Measurements from ENCODE around the gene IFNG.

The IFNG gene

GRCh38 chr12:68163560-68164081 lies 4.1 kb upstream of the IFNG start:
- no peak for DNase-seq

GRCh38 chr12:68162374-68162773 lies 2.8 kb upstream of the IFNG start:
- no peak for DNase-seq

GRCh38 chr12:68158432-68158831 lies 1.1 kb downstream of the IFNG start:
- DNase-seq = no peak

- DNase-seq = no peak
Measured at GRCh38 chr12:68157380-68157779, 2.2 kb downstream of the IFNG start.

GRCh38 chr12:68156636-68157035 lies 2.9 kb downstream of the IFNG start:
- DNase-seq = no peak

- DNase-seq = no peak
Measured at GRCh38 chr12:68154779-68155178, 4.8 kb downstream of the IFNG start.

GRCh38 chr12:68148261-68148951 lies 11.1 kb downstream of the IFNG start:
- DNase-seq = no peak

GRCh38 chr12:68140556-68140955 lies 19.0 kb downstream of the IFNG start:
- no peak for DNase-seq

GRCh38 chr12:68139941-68140340 lies 19.6 kb downstream of the IFNG start:
- DNase-seq = no peak

GRCh38 chr12:68139001-68139400 lies 20.5 kb downstream of the IFNG start:
- no peak for DNase-seq

- no peak for DNase-seq
Measured at GRCh38 chr12:68138480-68138879, 21.1 kb downstream of the IFNG start.

GRCh38 chr12:68137335-68137830 lies 22.2 kb downstream of the IFNG start:
- DNase-seq = no peak

- no peak for DNase-seq
Measured at GRCh38 chr12:68135520-68135919, 24.0 kb downstream of the IFNG start.

GRCh38 chr12:68131867-68132414 lies 27.6 kb downstream of the IFNG start:
- no peak for DNase-seq

- DNase-seq = no peak
Measured at GRCh38 chr12:68129979-68130378, 29.6 kb downstream of the IFNG start.

- no peak for DNase-seq
Measured at GRCh38 chr12:68122236-68122920, 37.2 kb downstream of the IFNG start.

- no peak for DNase-seq
Measured at GRCh38 chr12:68121143-68121542, 38.4 kb downstream of the IFNG start.

- DNase-seq = no peak
Measured at GRCh38 chr12:68119724-68120211, 39.8 kb downstream of the IFNG start.

GRCh38 chr12:68119250-68119649 lies 40.3 kb downstream of the IFNG start:
- no peak for DNase-seq

GRCh38 chr12:68118096-68118755 lies 41.3 kb downstream of the IFNG start:
- no peak for DNase-seq

GRCh38 chr12:68117661-68118060 lies 41.9 kb downstream of the IFNG start:
- DNase-seq = no peak

- DNase-seq = no peak
Measured at GRCh38 chr12:68115281-68115680, 44.3 kb downstream of the IFNG start.

- no peak for DNase-seq
Measured at GRCh38 chr12:68114606-68115005, 44.9 kb downstream of the IFNG start.

All from GOT3 (cell line).